Measurements from ENCODE around the gene STAU1.

DNA sequence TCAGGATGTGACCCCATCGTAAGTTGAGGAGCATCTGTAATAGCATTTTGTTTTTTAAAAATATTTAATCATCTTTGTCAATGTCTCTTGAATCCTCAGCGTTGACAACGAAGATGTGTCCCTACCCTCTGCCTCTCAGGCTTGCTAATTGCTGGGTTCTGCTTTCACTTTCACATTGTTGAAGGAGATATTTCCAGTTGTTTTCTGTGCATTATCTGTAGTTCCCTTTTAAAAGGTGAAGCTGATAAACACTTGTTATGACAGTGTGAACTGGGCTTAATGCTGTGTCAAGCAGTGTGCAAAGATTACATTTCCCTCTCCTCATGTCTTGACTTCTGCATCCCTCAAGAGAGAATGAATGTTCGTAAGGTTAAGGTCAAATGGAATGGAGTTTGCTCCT lies 87.2 kb downstream of the STAU1 start:
- TF ChIP-seq, protein P1, sequence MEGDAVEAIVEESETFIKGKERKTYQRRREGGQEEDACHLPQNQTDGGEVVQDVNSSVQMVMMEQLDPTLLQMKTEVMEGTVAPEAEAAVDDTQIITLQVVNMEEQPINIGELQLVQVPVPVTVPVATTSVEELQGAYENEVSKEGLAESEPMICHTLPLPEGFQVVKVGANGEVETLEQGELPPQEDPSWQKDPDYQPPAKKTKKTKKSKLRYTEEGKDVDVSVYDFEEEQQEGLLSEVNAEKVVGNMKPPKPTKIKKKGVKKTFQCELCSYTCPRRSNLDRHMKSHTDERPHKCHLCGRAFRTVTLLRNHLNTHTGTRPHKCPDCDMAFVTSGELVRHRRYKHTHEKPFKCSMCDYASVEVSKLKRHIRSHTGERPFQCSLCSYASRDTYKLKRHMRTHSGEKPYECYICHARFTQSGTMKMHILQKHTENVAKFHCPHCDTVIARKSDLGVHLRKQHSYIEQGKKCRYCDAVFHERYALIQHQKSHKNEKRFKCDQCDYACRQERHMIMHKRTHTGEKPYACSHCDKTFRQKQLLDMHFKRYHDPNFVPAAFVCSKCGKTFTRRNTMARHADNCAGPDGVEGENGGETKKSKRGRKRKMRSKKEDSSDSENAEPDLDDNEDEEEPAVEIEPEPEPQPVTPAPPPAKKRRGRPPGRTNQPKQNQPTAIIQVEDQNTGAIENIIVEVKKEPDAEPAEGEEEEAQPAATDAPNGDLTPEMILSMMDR (IDR thresholded peaks at IDR 0.05; ENCODE audit: insufficient read depth, low read length) = no peak
- TF ChIP-seq POLR2AphosphoS5 (IDR thresholded peaks at IDR 0.05; ENCODE audit: low read depth) = no peak

All from HL-60 (cell line).